Peyer's patch (tissue), 4 donors: Measurements from ENCODE around the gene MYOF. TPM values are rescaled to one million over a fixed set of nuclear protein-coding genes. Genes with fewer than 3 reads are reported as not detected.
A peak's percentile ranks its signal among the peaks of the same experiment; 100 is the strongest.

Experiments used
- DNase-seq, 3 donors: peaks; one replicate each; pipeline ENCODE4 v3.0.0-alpha.2; 2017 to 2019
- H3K27ac ChIP-seq, 4 donors: fragments of 200-600 bp; sonication (generic); one replicate each; pipeline ENCODE4 v1.5.1; 2016 to 2019
- H3K27me3 ChIP-seq, 2 donors: fragments of 200-600 bp; sonication (generic); one replicate each; pipeline ENCODE4 v1.5.1; 2019
- H3K36me3 ChIP-seq, 3 donors: fragments of 200-600 bp; sonication (generic); one replicate each; pipeline ENCODE4 v1.5.1; 2016 to 2019
- H3K4me1 ChIP-seq, 4 donors: fragments of 200-600 bp; sonication (generic); one replicate each; pipeline ENCODE4 v1.5.1; 2016 to 2019
- H3K4me3 ChIP-seq, 4 donors: fragments of 200-600 bp; sonication (generic); 1 replicate in 3 of 4; 2 replicates in 1 of 4; pipeline ENCODE4 v1.5.1; 2016 to 2019; ENCODE audit warnings: mild to moderate bottlenecking in 1 of 4
- H3K9me3 ChIP-seq, 4 donors: fragments of 200-600 bp; sonication (generic); one replicate each; pipeline ENCODE4 v1.5.1; 2016 to 2019; ENCODE audit warnings: mild to moderate bottlenecking in 1 of 4
- POLR2A ChIP-seq, 2 donors: fragments of 450-650 bp; IDR thresholded peaks; one replicate each; pipeline ENCODE4 v1.5.1; 2017; ENCODE audit warnings: antibody characterized with exemption in 2 of 2, mild to moderate bottlenecking in 2 of 2, moderate library complexity in 2 of 2
- total RNA-seq, 4 donors: library from RNA; depleted of rRNA; stranded (reverse); fragments of >200 nt; gene quantifications; one replicate each; pipeline ENCODE4 v1.1.0, GENCODE V29; 2016
- TF ChIP-seq, protein P1 (sequence below), 6 experiments: fragments of 450-650 bp in 4 of 6; fragments of 200-600 bp in 2 of 6; sonication (generic) in 1 of 6; IDR thresholded peaks; one replicate each; pipeline ENCODE4 v1.5.1; 2017 to 2019; ENCODE audit warnings: antibody characterized with exemption in 6 of 6, mild to moderate bottlenecking in 3 of 6, moderate library complexity in 1 of 6

The MYOF gene
- total RNA-seq, 4 donors from 2014 or later = 15.1 to 52.8 (median 24.4) TPM

DNA sequence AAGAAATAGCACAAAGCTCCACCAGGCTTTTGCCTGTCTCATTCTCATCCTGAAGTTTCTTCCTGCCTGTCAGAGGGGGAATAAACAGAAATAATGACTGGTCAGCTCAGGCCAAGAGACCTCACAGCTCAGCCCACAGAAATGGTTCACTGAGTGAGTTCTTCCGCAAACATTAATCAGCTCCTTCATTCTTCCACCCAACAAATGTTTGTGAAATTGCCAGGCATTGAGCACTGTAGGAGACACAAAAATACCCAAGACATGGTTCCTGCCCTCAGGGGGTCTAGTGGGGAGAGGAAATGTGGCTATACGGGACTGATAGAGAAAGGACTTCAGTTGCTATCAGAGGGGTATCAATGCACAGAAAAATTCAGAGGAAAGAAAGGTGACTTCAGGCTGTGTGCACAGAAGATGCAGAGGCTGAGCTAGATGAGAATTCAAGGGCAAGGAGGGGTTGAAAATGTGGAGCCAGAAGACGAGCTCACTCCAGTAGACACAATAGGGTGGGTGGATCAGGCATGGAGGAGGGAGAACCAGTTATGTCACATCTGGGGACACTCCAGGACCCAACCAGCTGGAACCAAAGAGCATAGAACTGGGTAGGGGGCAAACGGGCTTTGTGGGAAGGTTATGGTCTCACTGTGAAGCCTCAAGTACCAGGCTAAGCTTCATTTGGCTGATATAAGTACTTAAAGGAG, 20.9 kb downstream of the MYOF start:
- no peaks in the 10 kb centered on the region for H3K27me3 ChIP-seq
- no peak overlapping the region for H3K4me3 ChIP-seq
- TF ChIP-seq, protein P1, sequence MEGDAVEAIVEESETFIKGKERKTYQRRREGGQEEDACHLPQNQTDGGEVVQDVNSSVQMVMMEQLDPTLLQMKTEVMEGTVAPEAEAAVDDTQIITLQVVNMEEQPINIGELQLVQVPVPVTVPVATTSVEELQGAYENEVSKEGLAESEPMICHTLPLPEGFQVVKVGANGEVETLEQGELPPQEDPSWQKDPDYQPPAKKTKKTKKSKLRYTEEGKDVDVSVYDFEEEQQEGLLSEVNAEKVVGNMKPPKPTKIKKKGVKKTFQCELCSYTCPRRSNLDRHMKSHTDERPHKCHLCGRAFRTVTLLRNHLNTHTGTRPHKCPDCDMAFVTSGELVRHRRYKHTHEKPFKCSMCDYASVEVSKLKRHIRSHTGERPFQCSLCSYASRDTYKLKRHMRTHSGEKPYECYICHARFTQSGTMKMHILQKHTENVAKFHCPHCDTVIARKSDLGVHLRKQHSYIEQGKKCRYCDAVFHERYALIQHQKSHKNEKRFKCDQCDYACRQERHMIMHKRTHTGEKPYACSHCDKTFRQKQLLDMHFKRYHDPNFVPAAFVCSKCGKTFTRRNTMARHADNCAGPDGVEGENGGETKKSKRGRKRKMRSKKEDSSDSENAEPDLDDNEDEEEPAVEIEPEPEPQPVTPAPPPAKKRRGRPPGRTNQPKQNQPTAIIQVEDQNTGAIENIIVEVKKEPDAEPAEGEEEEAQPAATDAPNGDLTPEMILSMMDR (IDR thresholded peaks at IDR 0.05) = no peak
- TF ChIP-seq POLR2A (IDR thresholded peaks at IDR 0.05) = no peak
- peak overlapping the region; percentile 17 to 74 (median 54) for H3K27ac ChIP-seq
- DNase-seq = no peak
- no peaks in the 10 kb centered on the region for H3K9me3 ChIP-seq
- H3K4me1 ChIP-seq = peaks cover 0 to 33% (median 4%) of the 10 kb centered on the region in 4 donors
- H3K36me3 ChIP-seq = no peaks in the 10 kb centered on the region

DNA sequence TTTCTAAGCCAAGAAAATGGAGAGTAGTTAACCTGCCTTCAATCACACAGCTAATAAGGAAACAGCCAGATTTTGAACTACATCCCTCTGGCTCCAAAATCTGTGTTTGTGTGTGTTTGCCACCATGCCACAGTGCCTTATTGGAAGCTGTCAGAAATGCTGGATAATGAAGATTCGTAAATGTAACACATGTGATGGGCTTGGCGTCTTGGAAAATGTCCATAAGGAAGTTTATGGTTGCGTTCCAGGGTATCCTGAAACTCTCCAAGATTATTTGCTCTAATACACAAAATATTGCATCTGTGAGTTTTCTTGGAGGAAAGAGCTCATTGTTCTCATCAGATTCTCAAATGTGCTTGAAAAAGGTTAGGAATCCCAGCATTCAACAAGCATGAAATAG, 22.7 kb downstream of the MYOF start:
- Histone ChIP-seq H3K9me3 (no peaks in the 10 kb centered on the region), H3K4me3 (no peak overlapping the region), H3K27ac (peak overlapping the region in 3 of 4 donors; percentile 36 to 85 (median 80)), H3K4me1 (peaks cover 0 to 24% (median 3%) of the 10 kb centered on the region in 4 donors), H3K27me3 (no peaks in the 10 kb centered on the region), H3K36me3 (no peaks in the 10 kb centered on the region)
- no peak for DNase-seq
- no peak for TF ChIP-seq POLR2A (IDR thresholded peaks at IDR 0.05)
- TF ChIP-seq, protein P1 (IDR thresholded peaks at IDR 0.05) = no peak

DNA sequence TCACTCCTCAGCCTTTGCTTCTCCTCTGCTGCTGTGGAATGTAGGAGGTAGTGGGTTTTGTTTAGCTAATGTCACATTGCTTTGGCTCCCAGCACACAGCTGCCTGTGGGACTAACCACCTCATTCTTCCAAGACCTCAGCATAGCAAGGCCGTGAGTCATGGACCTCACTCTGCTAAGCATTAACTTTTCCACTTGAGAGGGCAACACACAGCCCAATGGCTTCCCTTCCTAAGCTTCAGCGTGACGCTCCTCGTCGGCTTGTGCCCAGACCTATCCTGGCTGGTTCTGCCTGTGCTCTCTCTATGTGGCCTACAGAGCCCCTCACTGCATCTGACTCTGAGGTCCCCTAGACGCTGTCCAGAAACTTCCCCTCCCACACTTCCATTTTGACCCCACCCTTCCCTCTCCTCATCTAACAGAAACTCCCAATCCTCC, 23.3 kb downstream of the MYOF start:
- Histone ChIP-seq H3K36me3 (no peaks in the 10 kb centered on the region), H3K27me3 (no peaks in the 10 kb centered on the region), H3K4me1 (peaks cover 0 to 18% (median 3%) of the 10 kb centered on the region in 4 donors), H3K4me3 (no peak overlapping the region), H3K27ac (peak overlapping the region in 3 of 4 donors; percentile 40 to 85 (median 80)), H3K9me3 (no peaks in the 10 kb centered on the region)
- peak in 1 of 3 donors; percentile 82 for DNase-seq
- TF ChIP-seq, protein P1 (IDR thresholded peaks at IDR 0.05) = no peak
- TF ChIP-seq POLR2A (IDR thresholded peaks at IDR 0.05) = no peak

DNA sequence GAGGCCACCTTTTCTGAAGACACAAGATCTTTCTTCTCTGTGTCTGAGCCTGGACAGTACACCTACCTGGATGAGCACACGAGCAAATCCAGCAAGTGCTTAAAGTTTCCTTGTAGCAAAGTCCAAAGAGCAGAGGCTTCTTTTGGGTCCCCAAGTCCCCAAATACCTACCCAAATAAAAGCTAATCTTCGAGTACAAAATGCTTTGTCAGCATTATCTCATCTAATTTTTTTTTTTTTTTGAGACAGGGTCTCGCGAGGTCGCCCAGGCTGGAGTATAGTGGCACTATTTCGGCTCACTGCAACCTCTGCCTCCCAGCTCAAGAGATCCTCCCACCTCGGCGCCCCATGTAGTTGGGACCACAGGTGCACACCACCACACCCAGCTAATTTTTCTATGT, 24.6 kb downstream of the MYOF start:
- Histone ChIP-seq H3K4me3 (no peak overlapping the region), H3K27ac (peak overlapping the region in 1 of 4 donors; percentile 85), H3K4me1 (peaks cover 0 to 17% (median 3%) of the 10 kb centered on the region in 4 donors), H3K9me3 (no peaks in the 10 kb centered on the region), H3K27me3 (no peaks in the 10 kb centered on the region), H3K36me3 (no peaks in the 10 kb centered on the region)
- TF ChIP-seq, protein P1 (IDR thresholded peaks at IDR 0.05) = no peak
- TF ChIP-seq POLR2A (IDR thresholded peaks at IDR 0.05) = no peak
- DNase-seq = no peak

DNA sequence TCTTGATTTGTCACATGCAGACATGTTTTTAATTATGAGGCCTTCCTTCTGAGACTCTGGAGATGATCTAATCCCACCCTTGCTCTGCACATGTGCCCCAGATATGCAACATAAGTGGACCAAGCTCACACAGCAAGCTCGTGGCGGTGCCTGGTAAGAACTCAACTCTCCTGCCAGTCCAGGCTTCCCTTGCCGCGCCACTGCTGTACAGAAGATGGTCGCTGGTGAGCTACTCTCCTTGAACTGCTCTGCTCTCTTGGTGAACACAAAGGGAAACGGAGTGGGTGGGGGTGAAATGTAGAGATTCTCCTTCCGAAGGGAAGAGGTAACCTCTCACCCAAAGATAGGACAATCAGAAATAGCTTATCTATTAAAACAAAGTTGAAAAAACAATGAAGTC, 25.7 kb downstream of the MYOF start:
- H3K36me3 ChIP-seq = no peaks in the 10 kb centered on the region
- H3K4me1 ChIP-seq = peaks cover 0 to 12% (median 3%) of the 10 kb centered on the region in 4 donors
- TF ChIP-seq, protein P1 (IDR thresholded peaks at IDR 0.05) = no peak
- H3K27ac ChIP-seq = no peak overlapping the region
- no peaks in the 10 kb centered on the region for H3K27me3 ChIP-seq
- no peak overlapping the region for H3K4me3 ChIP-seq
- no peak for DNase-seq
- no peaks in the 10 kb centered on the region for H3K9me3 ChIP-seq
